Stimulated activated CD4-positive, alpha-beta T cell treated with anti-CD3 and anti-CD28 coated beads, Interleukin-15, amount 100 ng/mL, for 24 hours (primary cell): ENCODE measurements around the gene EED.
A peak's percentile ranks its signal among the peaks of the same experiment; 100 is the strongest.
"Not testable (repeated sequence)": the region's sequence is repeated elsewhere in the genome, so short reads cannot be mapped to it uniquely, and the experiment has no call there.

Experiments
- DNase-seq: peaks from one replicate; pipeline ENCODE4 v3.0.0-alpha.2; 2020

The EED gene

GRCh38 chr11:86301742-86302091 lies 57.2 kb downstream of the EED start:
- no peak for DNase-seq

- peak; percentile 96 for DNase-seq
Measured at GRCh38 chr11:86302092-86302793, 57.7 kb downstream of the EED start, which contains the start of gene HIKESHI. HIKESHI (plus strand) TSS chr11:86302240; CDS start chr11:86302449, 209 bp downstream.

- no peak for DNase-seq
Measured at GRCh38 chr11:86303257-86303656, 58.7 kb downstream of the EED start.

- not testable (repeated sequence) for DNase-seq
Measured at GRCh38 chr11:86308710-86309109, 64.2 kb downstream of the EED start.

GRCh38 chr11:86313793-86314192 lies 69.2 kb downstream of the EED start:
- no peak for DNase-seq

GRCh38 chr11:86314636-86315035 lies 70.1 kb downstream of the EED start:
- no peak for DNase-seq
